GM12801 (cell line): ENCODE measurements around the gene CDC42BPB.

Experiments
- CTCF ChIP-seq: IDR thresholded peaks from one replicate; pipeline ENCODE4 v1.5.1; 2011; ENCODE audit warnings: control low read depth; ENCODE audit not compliant: insufficient read length; ENCODE audit errors: extremely low read depth

Gene CDC42BPB

GRCh38 chr14:102977475-102977874 is 79.9 kb downstream of the CDC42BPB start:
- TF ChIP-seq CTCF, result no peak

- no peak for TF ChIP-seq CTCF
Measured at GRCh38 chr14:102975662-102976061, 81.7 kb downstream of the CDC42BPB start.

GRCh38 chr14:102973706-102974285 is 83.6 kb downstream of the CDC42BPB start:
- no peak for TF ChIP-seq CTCF

- TF ChIP-seq CTCF, result no peak
Measured at GRCh38 chr14:102971836-102972606, 85.3 kb downstream of the CDC42BPB start.

GRCh38 chr14:102971314-102971713 is 86.0 kb downstream of the CDC42BPB start:
- no peak for TF ChIP-seq CTCF

- no peak for TF ChIP-seq CTCF
Measured at GRCh38 chr14:102970496-102970895, 86.9 kb downstream of the CDC42BPB start.

GRCh38 chr14:102969901-102970300 is 87.4 kb downstream of the CDC42BPB start:
- TF ChIP-seq CTCF, result no peak
